Dedifferentiated amniotic fluid mesenchymal stem cell (primary cell): Measurements from ENCODE around the gene BAIAP2.
A peak's percentile ranks its signal among the peaks of the same experiment; 100 is the strongest.

Source experiments
- DNase-seq: peaks from one replicate; pipeline ENCODE4 v3.0.0-alpha.2; 2016; ENCODE audit errors: extremely low spot score

The BAIAP2 gene

GRCh38 chr17:81034779-81035520, at the start of gene BAIAP2:
Gene BAIAP2 (plus strand): TSS chr17:81035151. CDS start chr17:81035255, 104 bp downstream.
- DNase-seq = peak; percentile 90

GRCh38 chr17:80986046-80986445, 48.9 kb upstream of the BAIAP2 start:
- DNase-seq = no peak

GRCh38 chr17:80986816-80987475, 48.0 kb upstream of the BAIAP2 start:
- DNase-seq = no peak

- DNase-seq = no peak
Measured at GRCh38 chr17:80987941-80988461, 47.0 kb upstream of the BAIAP2 start.

- no peak for DNase-seq
Measured at GRCh38 chr17:80989586-80989913, 45.4 kb upstream of the BAIAP2 start.

- DNase-seq = no peak
Measured at GRCh38 chr17:80990921-80991644, 43.9 kb upstream of the BAIAP2 start.

GRCh38 chr17:80991645-80992076, 43.3 kb upstream of the BAIAP2 start, which contains the start of gene CHMP6:
Gene CHMP6 (plus strand): TSS chr17:80991841. CDS start chr17:80991919, 78 bp downstream.
- DNase-seq = peak; percentile 43

GRCh38 chr17:80992077-80992947, 42.6 kb upstream of the BAIAP2 start:
- DNase-seq = no peak

GRCh38 chr17:80992948-80993624, 41.9 kb upstream of the BAIAP2 start:
- DNase-seq = no peak

- DNase-seq = no peak
Measured at GRCh38 chr17:80995131-80995530, 39.8 kb upstream of the BAIAP2 start.

GRCh38 chr17:80996422-80997305, 38.3 kb upstream of the BAIAP2 start:
- DNase-seq = no peak

GRCh38 chr17:80997424-80998117, 37.4 kb upstream of the BAIAP2 start:
- no peak for DNase-seq

GRCh38 chr17:80998118-80998747, 36.7 kb upstream of the BAIAP2 start:
- DNase-seq = no peak

GRCh38 chr17:80998748-80999535, 36.0 kb upstream of the BAIAP2 start:
- no peak for DNase-seq

- no peak for DNase-seq
Measured at GRCh38 chr17:80999536-81000333, 35.2 kb upstream of the BAIAP2 start.

GRCh38 chr17:81000334-81000630, 34.7 kb upstream of the BAIAP2 start:
- DNase-seq = no peak

- DNase-seq = no peak
Measured at GRCh38 chr17:81000631-81001357, 34.2 kb upstream of the BAIAP2 start.
